Measurements from ENCODE around the gene B4GALNT3. TPM values are rescaled to one million over a fixed set of nuclear protein-coding genes. Genes with fewer than 3 reads are reported as not detected.

The B4GALNT3 gene
- total and polyA plus RNA-seq, 7 donors, result 0.21 to 4.0 (median 0.57) TPM

- Histone ChIP-seq H3K4me1 (peaks cover 12% of the 10 kb centered on the region), H3K27ac (peak overlapping the region; percentile 48), H3K4me3 (no peak overlapping the region), H3K27me3 (ENCODE audit: insufficient read depth in 3 of 3, low read length in 2 of 3) (no peaks in the 10 kb centered on the region), H3K36me3 (ENCODE audit: insufficient read depth in 1 of 2, low read depth in 1 of 2) (no peaks in the 10 kb centered on the region), H3K9me3 (no peaks in the 10 kb centered on the region)
- no peak for TF ChIP-seq CTCF (IDR thresholded peaks at IDR 0.05)
- ATAC-seq (no peak), DNase-seq (no peak)
- intact Hi-C loops (cut with DNase I), result no loop called here
- 95 to 97% (median 96%) methylated on average over 3 of the region's 3 CpGs for WGBS, 3 donors
These were observed 148.7 kb downstream of the B4GALNT3 start for GRCh38 chr12:608413-608812.

- intact Hi-C loops (cut with DNase I), result no loop called here
- no peak for DNase-seq
These were observed 149.2 kb downstream of the B4GALNT3 start for GRCh38 chr12:608921-609320.

DNA sequence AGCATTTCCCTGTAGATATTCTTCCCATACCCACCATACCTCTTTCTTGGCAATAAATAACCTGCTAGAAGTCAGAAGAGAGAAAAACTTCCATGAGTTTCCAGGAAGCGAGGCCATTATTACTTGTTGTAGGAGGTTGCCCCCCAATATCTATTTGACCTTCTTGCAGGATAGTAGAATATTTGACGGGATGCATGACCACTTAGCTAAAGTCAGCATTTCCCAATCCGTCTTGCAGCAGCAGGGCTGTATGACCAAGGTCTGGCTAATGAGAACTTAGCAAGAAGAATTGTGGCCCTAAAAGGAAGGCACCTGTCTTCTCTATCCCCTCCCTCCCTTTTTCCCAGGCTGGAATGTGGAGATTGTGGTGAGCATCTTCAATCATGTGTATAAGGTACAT, 152.0 kb downstream of the B4GALNT3 start:
- intact Hi-C loops (cut with DNase I), result no loop called here
- Histone ChIP-seq H3K4me1 (peaks cover 28% of the 10 kb centered on the region), H3K27ac (no peak overlapping the region), H3K36me3 (ENCODE audit: insufficient read depth in 1 of 2, low read depth in 1 of 2) (no peaks in the 10 kb centered on the region), H3K4me3 (no peak overlapping the region), H3K27me3 (ENCODE audit: insufficient read depth in 3 of 3, low read length in 2 of 3) (no peaks in the 10 kb centered on the region), H3K9me3 (no peaks in the 10 kb centered on the region)
- no peak for TF ChIP-seq CTCF (IDR thresholded peaks at IDR 0.05)
- 90 to 93% (median 93%) methylated on average over 3 of the region's 3 CpGs for WGBS, 3 donors
- ATAC-seq (no peak), DNase-seq (no peak)

More at GRCh38 chr12:608921-609320, 149.2 kb downstream of the B4GALNT3 start:
- no peak overlapping the region for H3K27ac ChIP-seq
- no peaks in the 10 kb centered on the region for H3K36me3 ChIP-seq (ENCODE audit: insufficient read depth in 1 of 2, low read depth in 1 of 2)
- H3K4me3 ChIP-seq, result no peak overlapping the region
- 94 to 98% (median 96%) methylated on average over 58 of the region's 58 CpGs for WGBS, 3 donors
- ATAC-seq, result no peak
- H3K4me1 ChIP-seq, result peaks cover 12% of the 10 kb centered on the region
- no peaks in the 10 kb centered on the region for H3K27me3 ChIP-seq (ENCODE audit: insufficient read depth in 3 of 3, low read length in 2 of 3)
- no peak for TF ChIP-seq CTCF (IDR thresholded peaks at IDR 0.05)
- H3K9me3 ChIP-seq, result no peaks in the 10 kb centered on the region

DNA sequence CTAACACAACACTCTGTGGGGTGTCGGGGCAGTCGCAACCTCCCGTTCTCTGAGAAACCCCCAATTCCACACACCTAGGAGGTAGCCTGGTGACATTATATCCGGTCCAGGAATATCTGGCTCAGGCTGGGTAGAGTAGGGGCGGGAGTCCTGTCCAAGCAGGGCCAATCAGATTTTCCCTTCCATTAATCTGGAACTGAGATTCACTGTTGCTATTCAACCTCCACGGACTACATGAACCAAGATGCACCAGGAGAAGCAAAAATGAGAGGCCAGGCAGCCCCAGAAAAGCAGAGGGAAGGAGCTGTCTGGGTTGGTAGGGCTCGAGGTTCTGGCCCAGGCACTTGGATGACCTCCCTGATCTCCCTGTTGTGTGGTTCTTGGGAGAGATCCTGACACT, 152.6 kb downstream of the B4GALNT3 start:
- no peak overlapping the region for H3K4me3 ChIP-seq
- DNase-seq, result no peak
- 83 to 88% (median 86%) methylated on average over 7 of the region's 7 CpGs for WGBS, 3 donors
- no peaks in the 10 kb centered on the region for H3K36me3 ChIP-seq (ENCODE audit: insufficient read depth in 1 of 2, low read depth in 1 of 2)
- no peaks in the 10 kb centered on the region for H3K27me3 ChIP-seq (ENCODE audit: insufficient read depth in 3 of 3, low read length in 2 of 3)
- no peaks in the 10 kb centered on the region for H3K9me3 ChIP-seq
- no peak for TF ChIP-seq CTCF (IDR thresholded peaks at IDR 0.05)
- no peak for ATAC-seq
- intact Hi-C loops (cut with DNase I), result no loop called here
- H3K27ac ChIP-seq, result no peak overlapping the region
- peaks cover 34% of the 10 kb centered on the region for H3K4me1 ChIP-seq

DNA sequence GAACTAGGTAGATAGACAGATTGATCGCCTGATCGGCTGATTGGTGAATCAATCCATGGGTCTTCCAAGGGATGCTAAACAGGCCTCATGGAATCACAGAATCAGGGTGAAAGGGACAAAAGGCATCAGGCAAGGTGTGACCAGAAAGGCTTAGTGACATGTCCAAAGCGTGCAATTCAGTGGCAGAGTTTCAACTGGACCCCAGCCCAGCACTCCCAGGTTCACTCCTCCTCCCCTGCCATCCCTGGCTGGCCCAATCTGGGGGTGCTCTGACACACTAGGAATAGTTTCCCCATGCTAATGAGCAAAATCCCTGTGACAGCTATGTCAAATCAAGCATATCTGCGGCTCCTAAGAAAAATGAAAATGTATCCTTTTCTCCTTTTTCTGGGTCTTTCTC, 153.1 kb downstream of the B4GALNT3 start:
- WGBS, 3 donors, result 83 to 91% (median 83%) methylated on average over 4 of the region's 4 CpGs
- Histone ChIP-seq H3K9me3 (no peaks in the 10 kb centered on the region), H3K4me3 (no peak overlapping the region), H3K4me1 (peaks cover 38% of the 10 kb centered on the region), H3K27ac (no peak overlapping the region), H3K36me3 (ENCODE audit: insufficient read depth in 1 of 2, low read depth in 1 of 2) (no peaks in the 10 kb centered on the region), H3K27me3 (ENCODE audit: insufficient read depth in 3 of 3, low read length in 2 of 3) (no peaks in the 10 kb centered on the region)
- TF ChIP-seq CTCF (IDR thresholded peaks at IDR 0.05), result no peak
- ATAC-seq (no peak), DNase-seq (no peak)
- intact Hi-C loops (cut with DNase I), result no loop called here
